SK-N-MC (cell line): Measurements from ENCODE around the gene SLC7A1.

Experiments
- EZH2 ChIP-seq: fragments of 200-600 bp; sonication (generic); IDR thresholded peaks from one replicate; pipeline ENCODE4 v1.6.1; 2017; ENCODE audit warnings: antibody characterized with exemption
- POLR2AphosphoS5 ChIP-seq: IDR thresholded peaks from 2 replicates; pipeline ENCODE4 v1.6.1; 2012; ENCODE audit warnings: mild to moderate bottlenecking, low read depth, low read length, borderline replicate concordance

GRCh38 chr13:29551214-29551613 lies 44.3 kb downstream of the SLC7A1 start:
- TF ChIP-seq POLR2AphosphoS5 (no peak), EZH2 (no peak)
